GM04504 (cell line): ENCODE results near the gene MYADML2.
"Not testable (repeated sequence)": the region's sequence is repeated elsewhere in the genome, so short reads cannot be mapped to it uniquely, and the experiment has no call there.

Experiments used
- DNase-seq: peaks from one replicate; pipeline ENCODE4 v3.0.0-alpha.2; 2012; ENCODE audit warnings: low read depth

Gene MYADML2, protein sequence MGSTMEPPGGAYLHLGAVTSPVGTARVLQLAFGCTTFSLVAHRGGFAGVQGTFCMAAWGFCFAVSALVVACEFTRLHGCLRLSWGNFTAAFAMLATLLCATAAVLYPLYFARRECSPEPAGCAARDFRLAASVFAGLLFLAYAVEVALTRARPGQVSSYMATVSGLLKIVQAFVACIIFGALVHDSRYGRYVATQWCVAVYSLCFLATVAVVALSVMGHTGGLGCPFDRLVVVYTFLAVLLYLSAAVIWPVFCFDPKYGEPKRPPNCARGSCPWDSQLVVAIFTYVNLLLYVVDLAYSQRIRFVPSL

DNA sequence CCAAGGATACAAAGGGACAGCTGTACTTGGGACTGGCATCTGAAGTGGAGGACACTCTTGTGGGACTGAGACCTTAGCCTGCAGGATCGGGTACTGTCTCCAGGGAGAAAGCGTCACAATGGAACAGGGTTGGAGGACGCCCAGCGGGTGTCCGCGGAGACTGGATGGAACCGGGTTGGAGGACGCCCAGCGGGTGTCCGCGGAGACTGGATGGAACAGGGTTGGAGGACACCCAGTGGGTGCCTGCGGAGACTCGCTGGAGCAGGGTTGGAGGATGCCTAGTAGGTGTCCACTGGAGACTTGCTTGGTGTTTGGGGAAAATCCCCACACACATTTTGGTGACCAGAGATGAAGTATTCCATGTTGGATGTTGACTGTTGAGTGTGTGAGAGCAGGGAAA, at the start of gene MYADML2:
Gene MYADML2, minus strand, starts transcription at position 45 of the 400 bp plus-strand sequence. CDS start 5,492 bp downstream, outside the sequence.
- DNase-seq = no peak

DNA sequence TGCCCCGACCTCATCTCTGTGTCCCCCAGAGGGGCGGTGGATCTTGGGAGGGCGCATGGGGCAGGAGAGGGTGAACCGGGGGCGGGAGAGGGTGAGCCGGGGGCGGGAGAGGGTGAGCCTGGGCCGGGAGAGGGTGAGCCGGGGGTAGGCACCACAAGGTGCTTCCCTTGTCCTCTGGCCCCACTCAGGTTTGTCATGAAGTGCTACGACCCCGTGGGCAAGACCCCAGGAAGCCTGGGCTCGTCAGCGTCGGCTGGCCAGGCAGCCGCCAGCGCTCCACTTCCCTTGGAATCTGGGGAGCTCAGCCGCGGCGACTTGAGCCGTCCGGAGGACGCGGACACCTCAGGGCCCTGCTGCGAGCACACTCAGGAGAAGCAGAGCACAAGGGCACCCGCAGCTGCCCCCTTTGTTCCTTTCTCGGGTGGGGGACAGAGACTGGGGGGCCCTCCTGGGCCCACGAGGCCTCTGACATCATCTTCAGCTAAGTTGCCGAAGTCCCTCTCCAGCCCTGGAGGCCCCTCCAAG, 49.3 kb upstream of the MYADML2 start:
- no peak for DNase-seq

DNA sequence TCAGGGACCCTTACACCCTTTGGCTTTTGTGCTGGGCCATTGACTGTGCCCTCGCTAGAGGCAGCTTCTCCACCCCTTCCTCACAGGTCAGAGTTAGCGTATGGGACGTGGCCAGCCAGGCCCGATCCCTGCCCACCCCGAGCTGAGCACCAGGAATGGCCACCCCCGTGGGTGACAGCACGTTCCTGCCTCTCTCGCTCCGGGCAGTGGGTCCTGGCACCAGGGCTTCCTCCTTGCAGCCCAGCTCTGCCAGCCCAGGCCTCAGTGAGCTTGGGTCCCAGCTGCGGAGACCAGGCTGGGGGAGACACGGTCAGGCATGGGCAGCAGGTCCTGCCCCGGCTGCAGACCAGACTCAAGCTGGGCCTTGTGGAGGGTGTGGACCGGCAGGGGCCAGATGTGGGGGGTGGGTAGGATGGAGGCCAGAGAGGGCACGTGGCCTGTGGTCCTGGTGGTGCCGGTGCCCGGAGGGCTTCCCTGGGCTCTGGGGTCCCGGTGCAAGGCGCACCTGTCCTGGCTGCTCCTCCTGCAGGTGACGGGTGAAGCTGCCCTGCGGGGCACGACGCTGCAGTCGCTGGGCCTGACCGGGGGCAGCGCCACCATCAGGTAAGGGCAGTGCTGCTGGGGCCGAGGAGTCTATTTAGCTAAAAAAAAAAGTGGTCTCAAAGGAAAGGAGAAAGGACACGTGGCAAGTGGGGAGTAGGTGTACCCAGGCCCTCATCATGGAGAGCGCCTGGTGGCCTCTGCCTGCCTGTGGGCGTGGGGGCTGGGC, 48.6 kb upstream of the MYADML2 start:
- DNase-seq = no peak

DNA sequence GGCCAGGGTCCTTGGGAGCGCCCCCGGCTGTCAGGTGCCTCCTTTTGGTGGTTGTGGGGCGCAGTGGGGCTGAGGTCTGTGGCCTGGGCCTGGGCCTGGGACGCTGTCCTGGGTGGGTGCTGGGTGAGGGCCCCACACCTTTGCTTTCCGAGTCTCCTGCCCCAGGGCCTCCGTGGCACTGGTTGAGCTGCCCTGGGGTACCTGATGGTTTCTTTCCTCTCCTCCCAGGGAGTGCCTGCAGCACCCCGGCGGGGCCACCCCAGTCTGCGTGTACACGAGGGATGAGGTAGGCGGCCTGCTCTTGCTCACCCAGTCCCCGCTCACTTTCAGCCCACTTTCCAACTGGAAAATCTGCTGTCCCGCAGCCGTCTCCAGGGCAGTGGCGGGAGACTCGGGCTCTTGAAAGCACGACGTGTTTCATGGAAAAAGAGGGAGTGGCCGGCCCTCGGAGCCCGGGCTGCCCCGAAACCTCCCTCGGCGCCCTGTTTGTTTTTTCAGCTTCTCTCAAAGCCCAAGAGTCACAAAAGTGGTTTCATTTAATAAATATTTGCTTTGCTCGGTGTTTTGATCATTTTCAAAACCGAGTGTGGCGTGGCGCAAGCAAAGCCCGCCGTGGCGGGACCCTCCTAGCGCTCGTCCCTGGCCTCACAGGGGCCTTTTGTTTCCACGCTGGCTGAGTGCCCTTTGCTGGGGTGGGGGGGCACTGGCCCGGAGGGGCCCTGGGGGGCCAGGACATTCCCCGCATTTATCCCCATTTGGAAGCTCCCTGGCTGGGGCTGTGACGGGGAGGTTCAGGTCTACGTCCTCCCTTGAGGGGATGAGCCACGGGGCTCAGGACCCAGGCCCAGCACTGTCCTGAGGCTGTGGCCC, 47.8 kb upstream of the MYADML2 start:
- no peak for DNase-seq

DNA sequence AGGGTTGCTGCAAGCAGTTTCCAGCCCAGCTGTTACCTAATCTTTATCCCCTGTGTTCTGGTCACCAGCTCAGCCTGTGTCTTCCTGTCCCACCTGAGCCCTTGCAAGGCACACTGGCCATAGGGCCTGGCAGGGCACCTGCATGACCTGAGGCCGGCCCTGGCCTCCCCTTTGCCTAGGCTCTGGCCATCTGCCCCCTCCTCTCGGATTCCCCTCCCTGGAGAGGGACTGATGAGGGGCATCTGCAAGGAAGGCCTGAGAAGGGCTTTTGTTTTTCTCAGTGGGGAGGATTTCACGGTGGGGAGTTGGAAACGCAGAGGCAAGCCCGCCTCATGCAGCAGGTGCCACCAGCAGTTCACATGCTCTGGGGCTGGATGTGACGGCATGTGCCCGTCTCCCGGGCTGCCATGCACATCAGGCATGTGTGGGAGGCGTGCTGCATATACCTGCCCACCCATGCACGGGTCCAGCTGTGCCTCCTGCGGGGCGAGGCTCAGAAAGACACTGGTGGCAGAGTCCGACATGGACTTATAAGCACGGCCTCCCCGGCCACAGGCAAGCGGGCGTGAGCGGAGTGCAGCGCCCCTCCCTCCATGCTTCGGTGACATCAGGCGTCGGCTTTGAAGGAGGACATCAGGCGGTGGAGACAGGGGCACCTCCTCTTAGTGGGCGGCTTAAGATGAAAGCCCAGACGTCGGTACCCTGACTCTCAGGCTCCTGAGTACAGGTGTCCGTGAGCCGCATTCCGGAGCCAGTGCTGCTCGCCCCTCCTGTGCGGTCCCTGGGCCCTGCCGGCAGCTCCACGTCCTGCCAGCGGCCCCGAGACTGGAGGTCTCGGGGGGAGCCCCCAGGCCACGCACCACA, 46.9 kb upstream of the MYADML2 start:
- no peak for DNase-seq

DNA sequence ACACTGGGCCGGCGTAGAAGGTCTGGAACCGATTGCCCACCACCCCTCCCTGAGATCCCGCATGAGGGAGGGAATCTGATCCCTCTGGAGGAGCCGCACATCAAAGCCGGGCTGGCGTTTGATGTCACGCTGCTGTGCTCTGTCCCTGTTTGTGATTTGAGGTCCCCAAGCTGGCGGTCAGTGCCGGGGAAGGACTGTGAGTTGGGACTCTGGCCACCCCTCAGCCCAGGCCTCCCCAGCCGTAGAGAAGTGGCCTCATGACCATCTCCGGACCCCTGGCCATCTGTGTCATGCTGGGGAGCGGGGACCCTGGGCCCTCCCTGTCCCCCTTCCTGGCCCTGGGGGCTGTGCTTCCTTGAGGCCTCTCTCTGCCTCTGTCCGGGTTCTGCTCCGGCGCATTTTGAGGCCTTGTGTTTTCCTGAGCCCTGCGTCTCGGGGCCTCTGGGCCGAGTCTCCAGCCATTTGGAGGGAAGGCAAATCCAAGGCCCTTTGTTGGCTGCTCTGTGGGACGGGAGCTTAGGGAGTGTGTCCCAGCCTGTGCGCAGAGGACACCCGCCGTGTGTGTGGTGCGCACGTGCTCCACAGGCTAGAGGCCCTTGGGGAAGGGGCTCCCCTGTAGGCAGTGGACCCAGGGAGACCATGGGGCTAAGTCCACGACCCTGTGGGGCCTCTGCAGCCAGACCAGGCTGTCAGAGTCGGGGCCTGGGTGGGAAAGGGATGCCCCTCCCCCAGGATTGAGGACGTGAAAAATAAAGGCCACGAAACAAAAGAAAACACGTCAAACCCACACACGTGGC, 45.5 kb upstream of the MYADML2 start:
- no peak for DNase-seq

DNA sequence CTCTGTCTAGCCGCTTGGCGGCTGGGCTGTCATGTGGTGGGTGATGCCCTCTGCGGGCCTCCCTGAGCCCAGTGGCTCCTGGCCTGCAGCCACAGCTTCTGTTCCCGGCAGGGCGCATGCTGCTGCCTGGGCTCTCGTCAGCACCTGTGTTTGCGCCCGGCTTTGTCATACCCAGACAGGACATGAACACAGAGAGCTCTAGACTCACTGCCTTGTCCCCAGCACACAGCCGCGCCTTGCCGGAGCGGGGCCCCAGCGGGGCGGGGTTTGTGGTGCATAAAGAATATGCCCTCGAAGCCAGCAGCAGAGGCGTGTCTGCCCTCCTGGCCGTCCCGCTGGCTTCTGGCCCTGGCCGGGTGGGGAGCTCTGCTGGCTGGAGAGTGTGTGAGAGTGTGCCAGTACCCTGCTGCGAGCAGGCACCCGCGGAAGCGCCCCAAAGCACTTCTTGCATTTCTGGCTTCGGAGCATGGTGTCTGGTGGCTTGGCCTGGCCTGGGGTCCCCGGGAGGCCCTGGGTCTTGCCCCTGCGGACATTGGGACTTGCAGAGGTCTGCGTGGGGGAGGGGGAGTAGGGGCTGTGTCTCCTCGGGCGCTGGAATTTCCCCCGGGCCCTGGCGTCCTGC, 44.8 kb upstream of the MYADML2 start:
- DNase-seq = peak; percentile 40

DNA sequence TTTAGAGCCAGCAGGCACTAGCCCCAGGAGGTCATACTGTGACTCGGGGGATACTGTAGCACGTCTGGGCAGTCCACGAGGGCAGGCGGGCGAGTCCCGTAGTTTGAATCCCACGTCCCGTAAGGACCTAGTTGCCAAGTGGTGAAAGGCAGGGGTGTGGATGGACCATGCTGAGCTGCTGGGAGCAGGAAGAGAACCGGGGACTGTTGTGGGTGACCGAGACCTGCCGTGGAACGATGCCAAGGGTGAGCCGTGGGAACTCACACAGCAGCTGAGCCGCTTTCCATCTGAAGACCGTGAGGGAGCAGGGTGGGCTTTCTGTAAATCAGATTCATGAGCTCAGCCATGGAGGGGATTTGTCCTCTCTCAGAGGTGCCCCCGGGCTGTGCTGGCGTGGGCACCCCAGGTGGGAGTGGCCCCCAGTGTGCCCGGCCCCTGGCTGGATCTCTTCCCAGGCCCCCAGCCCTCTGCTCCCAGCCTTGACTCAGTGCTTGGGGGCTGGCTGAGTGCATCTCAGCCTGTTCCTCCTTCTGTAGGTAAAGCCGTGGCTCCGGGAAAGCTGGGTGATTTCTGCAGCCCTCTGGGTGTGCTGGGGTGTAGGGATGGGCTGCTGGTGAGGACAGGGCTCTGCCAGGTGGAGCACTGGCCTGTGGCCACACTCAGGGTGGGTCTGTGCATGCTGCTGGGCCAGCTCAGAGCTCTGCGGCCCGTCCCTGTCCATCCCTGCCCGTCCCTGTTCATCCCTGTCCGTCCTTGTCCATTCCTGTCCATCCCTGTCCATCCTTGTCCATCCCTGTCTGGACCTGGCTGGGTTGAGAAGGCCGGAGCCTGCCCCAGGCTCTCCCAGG, 44.0 kb upstream of the MYADML2 start:
- no peak for DNase-seq

DNA sequence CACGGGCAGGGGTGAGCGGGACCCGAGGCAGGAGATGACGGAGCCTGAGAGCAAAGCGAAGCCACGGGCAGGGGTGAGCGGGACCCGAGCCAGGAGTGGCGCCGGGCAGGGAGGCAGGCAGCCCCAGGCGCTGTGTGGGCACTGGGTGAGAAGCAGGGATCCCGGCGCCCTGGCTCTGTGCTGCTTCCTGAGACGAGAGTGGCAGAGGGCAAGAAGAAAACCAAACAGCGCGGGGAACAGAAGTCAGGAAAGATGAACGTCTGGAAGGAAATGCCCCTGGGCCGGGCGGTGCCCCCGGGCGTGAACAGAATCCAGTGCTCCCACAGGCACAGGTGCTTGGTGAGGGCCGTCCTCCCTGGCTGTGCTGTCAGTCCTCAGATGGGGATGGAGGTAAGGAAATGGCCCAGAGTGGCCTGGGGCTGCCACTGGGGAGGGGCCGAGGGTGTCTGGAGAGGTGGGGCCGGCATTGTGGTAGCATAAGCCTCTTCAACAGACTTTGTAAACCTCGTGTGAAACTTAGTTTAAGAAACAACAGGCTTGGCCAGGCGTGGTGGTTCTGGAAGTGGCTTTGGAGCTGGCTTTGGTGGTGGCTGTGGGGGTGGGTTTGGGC, 40.2 kb upstream of the MYADML2 start:
- no peak for DNase-seq

DNA sequence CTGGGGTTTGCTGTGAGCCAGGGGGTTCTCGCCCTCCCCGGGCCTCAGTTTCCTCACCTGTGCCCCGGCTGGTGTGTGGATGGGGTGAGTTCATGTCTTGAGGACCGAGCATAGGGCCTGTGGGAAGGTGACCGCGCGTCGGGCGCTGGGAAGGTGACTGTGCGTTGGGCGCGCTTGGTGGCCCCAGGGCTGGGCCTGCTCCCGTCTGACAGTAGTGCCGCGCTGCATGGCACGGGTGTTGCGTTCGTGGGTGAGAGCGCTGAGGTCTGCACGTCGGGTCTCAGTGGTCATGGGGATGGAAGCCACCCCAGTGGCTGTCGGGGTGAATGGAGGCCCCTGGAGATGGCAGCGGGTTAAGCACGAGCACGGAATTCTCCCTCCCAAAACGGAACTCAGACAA, 39.6 kb upstream of the MYADML2 start:
- DNase-seq = no peak

DNA sequence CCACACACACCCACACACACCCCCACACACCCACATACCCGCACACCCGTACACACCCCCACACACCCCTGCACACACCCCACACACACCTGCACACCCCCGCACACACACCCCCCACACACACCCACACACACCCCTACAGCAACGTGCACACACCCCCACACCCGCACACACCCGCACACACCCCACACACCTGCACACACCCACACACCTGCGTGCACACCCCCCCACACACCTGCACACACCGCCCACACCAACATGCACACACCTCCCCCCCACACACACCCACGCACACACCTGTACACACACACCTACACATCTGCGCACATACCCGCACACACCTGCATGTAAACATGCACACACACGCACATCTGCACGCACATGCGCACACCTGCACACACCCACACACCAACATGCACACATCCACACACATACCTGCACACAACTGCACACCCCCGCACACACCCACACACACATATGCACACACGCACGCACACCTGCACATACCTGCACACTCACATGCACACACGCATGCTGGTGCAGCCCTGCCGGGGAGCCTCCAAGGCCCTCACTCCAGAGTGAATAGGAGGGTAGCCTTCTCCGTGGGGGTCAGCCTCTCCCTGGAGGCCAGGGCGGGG, 37.9 kb upstream of the MYADML2 start:
- DNase-seq = no peak

DNA sequence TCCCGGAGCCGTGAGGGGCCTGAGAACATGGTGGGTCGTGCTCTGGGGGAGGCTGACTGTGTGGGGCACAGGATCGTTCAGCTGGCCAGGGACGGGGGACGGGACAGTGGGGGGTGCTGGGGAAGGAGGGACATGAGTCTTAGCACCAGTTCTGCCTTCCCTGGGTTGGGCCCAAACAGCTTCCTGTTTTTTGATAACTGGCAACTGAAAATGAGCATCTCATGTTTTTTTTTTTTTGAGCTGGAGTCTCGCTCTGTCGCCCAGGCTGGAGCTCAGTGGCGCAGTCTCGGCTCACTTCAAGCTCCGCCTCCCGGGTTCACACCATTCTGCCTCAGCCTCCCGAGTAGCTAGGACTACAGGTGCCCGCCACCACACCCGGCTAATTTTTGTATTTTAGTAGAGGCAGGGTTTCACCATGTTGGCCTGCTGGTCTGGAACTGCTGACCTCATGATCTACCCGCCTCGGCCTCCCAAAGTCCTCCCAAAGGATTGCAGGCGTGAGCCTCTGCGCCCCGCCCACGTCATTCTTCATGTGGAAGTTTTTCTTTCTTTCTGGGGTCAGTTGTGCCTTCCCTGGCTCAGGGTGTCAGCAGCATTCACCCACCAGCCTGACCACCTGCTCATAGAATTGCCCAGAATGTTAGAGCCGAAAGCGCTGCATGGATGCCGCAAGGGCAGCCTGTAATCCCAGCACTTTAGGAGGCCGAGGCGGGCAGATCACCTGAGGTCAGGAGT, 36.8 kb upstream of the MYADML2 start:
- DNase-seq = no peak

DNA sequence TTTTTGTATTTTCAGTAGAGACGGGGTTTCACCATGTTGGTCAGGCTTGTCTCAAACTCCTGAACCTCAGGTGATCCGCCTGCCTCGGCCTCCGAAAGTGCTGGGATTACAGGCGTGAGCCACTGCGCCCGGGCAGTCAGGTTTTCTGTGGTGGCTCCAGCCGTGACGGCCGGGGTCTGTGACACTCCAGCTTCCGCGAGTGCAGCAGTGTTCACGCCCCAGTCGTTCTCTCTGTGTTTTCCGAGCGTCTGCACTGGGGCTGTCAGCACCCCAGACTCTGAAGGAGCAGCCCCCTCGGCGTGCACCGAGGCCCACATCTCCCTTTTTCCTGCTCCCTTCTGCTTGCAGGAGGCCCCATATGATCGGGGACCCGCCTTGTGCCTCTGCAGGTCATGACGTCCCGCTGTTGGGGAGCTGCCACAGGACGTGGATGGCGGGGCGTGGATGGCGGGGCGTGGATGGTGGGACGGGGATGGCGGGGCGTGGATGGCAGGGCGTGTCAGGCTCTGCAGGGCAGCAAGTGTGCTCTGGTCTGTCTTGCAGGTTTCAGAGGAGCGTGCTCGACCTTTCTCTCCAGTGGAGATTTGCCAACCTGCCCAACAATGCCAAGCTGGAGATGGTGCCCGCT, 36.1 kb upstream of the MYADML2 start:
- no peak for DNase-seq

DNA sequence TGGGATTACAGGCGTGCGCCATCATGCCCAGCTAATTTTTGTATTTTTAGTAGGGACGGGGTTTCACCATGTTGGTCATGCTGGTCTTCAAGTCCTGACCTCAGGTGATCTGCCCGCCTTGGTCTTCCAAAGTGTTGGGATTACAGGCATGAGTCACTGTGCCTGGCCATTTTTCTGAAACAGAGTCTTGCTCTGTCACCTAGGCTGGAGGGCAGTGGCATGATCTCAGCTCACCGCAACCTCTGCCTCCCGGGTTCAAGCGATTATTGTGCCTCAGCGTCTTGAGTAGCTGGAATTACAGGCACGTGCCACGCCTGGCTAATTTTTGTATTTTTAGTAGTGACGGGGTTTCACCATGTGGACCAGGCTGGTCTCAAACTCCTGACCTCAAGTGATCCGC, 34.5 kb upstream of the MYADML2 start:
- DNase-seq = not testable (repeated sequence)

DNA sequence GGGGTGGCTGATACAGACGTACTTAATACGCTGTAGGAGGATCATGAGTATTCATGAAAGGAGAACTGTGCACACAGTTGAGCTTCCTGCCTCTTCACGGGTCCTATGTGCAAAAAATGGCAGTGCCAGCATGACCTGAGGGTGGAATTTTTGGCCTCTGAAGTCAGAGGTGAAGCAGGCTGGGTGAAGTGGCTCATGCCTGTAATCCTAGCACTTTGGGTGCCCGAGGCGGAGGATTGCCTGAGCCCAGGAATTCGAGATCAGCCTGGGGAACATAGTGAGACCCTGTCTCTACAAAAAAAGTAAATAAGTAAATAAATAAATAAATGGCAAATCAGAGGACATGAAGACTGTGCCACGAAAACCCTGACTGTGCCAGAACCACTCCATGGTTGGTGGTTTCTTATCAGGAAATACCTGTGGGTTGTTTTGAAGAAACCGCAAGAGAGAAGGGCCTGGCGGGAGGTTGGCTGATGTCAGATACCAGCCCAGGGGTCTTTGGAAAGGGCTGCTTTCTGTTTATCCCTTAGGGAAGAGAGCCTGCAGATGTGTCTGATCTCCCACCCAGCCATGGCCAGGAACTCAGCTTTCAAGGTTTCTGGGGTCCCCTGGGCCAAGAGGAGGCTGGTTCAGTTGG, 33.8 kb upstream of the MYADML2 start:
- no peak for DNase-seq

DNA sequence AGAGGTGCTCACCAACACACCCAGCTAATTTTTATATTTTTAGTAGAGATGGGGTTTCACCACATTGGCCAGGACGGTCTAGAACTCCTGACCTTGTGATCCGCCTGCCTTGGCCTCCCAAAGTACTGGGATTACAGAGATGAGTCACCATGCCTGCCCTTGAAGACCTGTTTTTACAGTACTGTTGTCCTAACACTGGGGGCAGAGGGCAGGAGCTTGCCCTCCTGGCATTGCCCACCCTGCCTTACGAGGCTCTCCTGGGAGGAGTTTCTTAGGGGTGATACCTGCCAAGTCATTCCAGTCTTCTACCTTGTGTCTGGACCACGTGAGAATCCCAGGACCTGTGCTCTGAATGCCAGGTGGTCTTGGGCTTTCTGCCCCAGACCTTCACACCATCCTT, 33.1 kb upstream of the MYADML2 start:
- DNase-seq = no peak
